ENCODE results near the gene GSTM4. TPM values are rescaled to one million over a fixed set of nuclear protein-coding genes. Genes with fewer than 3 reads are reported as not detected.

GSTM4 gene
- total RNA-seq, 1 experiment from 2014 or later, result 7.7 TPM

GRCh38 chr1:109634771-109635750, 20.8 kb upstream of the GSTM4 start:
- H4K20me1 ChIP-seq (ENCODE audit: insufficient read depth, low read depth, low read length), result peaks cover 13% of the 10 kb centered on the region; the same call in 1 of the 2 replicates
- no peaks in the 10 kb centered on the region for H3K27me3 ChIP-seq (ENCODE audit: low read length)
- H3K4me3 ChIP-seq (ENCODE audit: low read length), result no peak overlapping the region
- no peaks in the 10 kb centered on the region; the same call in 1 of the 2 replicates for H3K4me1 ChIP-seq (ENCODE audit: low read length)
- no peak for DNase-seq
- H3K36me3 ChIP-seq (ENCODE audit: insufficient read depth, low read length), result peaks cover 10% of the 10 kb centered on the region
- no peaks in the 10 kb centered on the region for H3K9me2 ChIP-seq (replicated peaks; ENCODE audit: insufficient read depth, low read length)
- no peaks in the 10 kb centered on the region for H3K9me3 ChIP-seq (ENCODE audit: low read length)
- H3K4me2 ChIP-seq (ENCODE audit: low read depth, low read length, poor library complexity, severe bottlenecking), result no peak overlapping the region
- no peak overlapping the region for H2AFZ ChIP-seq (ENCODE audit: low read length)
- no peak overlapping the region for H3K27ac ChIP-seq (ENCODE audit: low read length)
- no peaks in the 10 kb centered on the region for H3K79me2 ChIP-seq (ENCODE audit: low read length)
- no peak overlapping the region for H3K9ac ChIP-seq (ENCODE audit: low read length)

GRCh38 chr1:109635862-109636200, 20.1 kb upstream of the GSTM4 start:
- 0 out of 2 replicates have a peak, but pooled peaks cover 9% of the 10 kb centered on the region for H4K20me1 ChIP-seq (ENCODE audit: insufficient read depth, low read depth, low read length)
- DNase-seq, result no peak
- H3K79me2 ChIP-seq (ENCODE audit: low read length), result no peaks in the 10 kb centered on the region
- H3K4me1 ChIP-seq (ENCODE audit: low read length), result no peaks in the 10 kb centered on the region; the same call in 1 of the 2 replicates
- no peaks in the 10 kb centered on the region for H3K27me3 ChIP-seq (ENCODE audit: low read length)
- no peak overlapping the region for H2AFZ ChIP-seq (ENCODE audit: low read length)
- H3K36me3 ChIP-seq (ENCODE audit: insufficient read depth, low read length), result peaks cover 6% of the 10 kb centered on the region
- H3K9me2 ChIP-seq (replicated peaks; ENCODE audit: insufficient read depth, low read length), result no peaks in the 10 kb centered on the region
- no peak overlapping the region for H3K9ac ChIP-seq (ENCODE audit: low read length)
- H3K27ac ChIP-seq (ENCODE audit: low read length), result no peak overlapping the region
- no peak overlapping the region for H3K4me3 ChIP-seq (ENCODE audit: low read length)
- no peak overlapping the region for H3K4me2 ChIP-seq (ENCODE audit: low read depth, low read length, poor library complexity, severe bottlenecking)
- no peaks in the 10 kb centered on the region for H3K9me3 ChIP-seq (ENCODE audit: low read length)

GRCh38 chr1:109636201-109636952, 19.5 kb upstream of the GSTM4 start:
- H2AFZ ChIP-seq (ENCODE audit: low read length), result no peak overlapping the region
- DNase-seq, result no peak
- H3K79me2 ChIP-seq (ENCODE audit: low read length), result no peaks in the 10 kb centered on the region

GRCh38 chr1:109637446-109637845, 18.5 kb upstream of the GSTM4 start:
- Histone ChIP-seq H3K4me3 (ENCODE audit: low read length) (no peak overlapping the region), H3K9ac (ENCODE audit: low read length) (no peak overlapping the region), H2AFZ (ENCODE audit: low read length) (no peak overlapping the region), H3K9me2 (replicated peaks; ENCODE audit: insufficient read depth, low read length) (no peaks in the 10 kb centered on the region), H3K4me2 (ENCODE audit: low read depth, low read length, poor library complexity, severe bottlenecking) (no peak overlapping the region), H3K4me1 (ENCODE audit: low read length) (no peaks in the 10 kb centered on the region; the same call in 1 of the 2 replicates), H4K20me1 (ENCODE audit: insufficient read depth, low read depth, low read length) (0 out of 2 replicates have a peak, but pooled peaks cover 6% of the 10 kb centered on the region), H3K27me3 (ENCODE audit: low read length) (no peaks in the 10 kb centered on the region), H3K79me2 (ENCODE audit: low read length) (no peaks in the 10 kb centered on the region), H3K27ac (ENCODE audit: low read length) (no peak overlapping the region), H3K36me3 (ENCODE audit: insufficient read depth, low read length) (no peaks in the 10 kb centered on the region), H3K9me3 (ENCODE audit: low read length) (no peaks in the 10 kb centered on the region)
- no peak for DNase-seq

More at GRCh38 chr1:109636201-109636952, 19.5 kb upstream of the GSTM4 start:
- 0 out of 2 replicates have a peak, but pooled peaks cover 6% of the 10 kb centered on the region for H4K20me1 ChIP-seq (ENCODE audit: insufficient read depth, low read depth, low read length)
- no peak overlapping the region for H3K4me3 ChIP-seq (ENCODE audit: low read length)
- H3K27ac ChIP-seq (ENCODE audit: low read length), result no peak overlapping the region
- no peaks in the 10 kb centered on the region; the same call in 1 of the 2 replicates for H3K4me1 ChIP-seq (ENCODE audit: low read length)
- H3K4me2 ChIP-seq (ENCODE audit: low read depth, low read length, poor library complexity, severe bottlenecking), result no peak overlapping the region
- H3K9ac ChIP-seq (ENCODE audit: low read length), result no peak overlapping the region
- no peaks in the 10 kb centered on the region for H3K9me3 ChIP-seq (ENCODE audit: low read length)
- no peaks in the 10 kb centered on the region for H3K9me2 ChIP-seq (replicated peaks; ENCODE audit: insufficient read depth, low read length)
- 0 out of 2 replicates have a peak, but pooled peaks cover under 1% of the 10 kb centered on the region for H3K36me3 ChIP-seq (ENCODE audit: insufficient read depth, low read length)
- no peaks in the 10 kb centered on the region for H3K27me3 ChIP-seq (ENCODE audit: low read length)

GRCh38 chr1:109639063-109639840, 16.6 kb upstream of the GSTM4 start:
- H3K9me2 ChIP-seq (replicated peaks; ENCODE audit: insufficient read depth, low read length), result no peaks in the 10 kb centered on the region
- H4K20me1 ChIP-seq (ENCODE audit: insufficient read depth, low read depth, low read length), result no peaks in the 10 kb centered on the region
- H3K9ac ChIP-seq (ENCODE audit: low read length), result no peak overlapping the region
- H3K27me3 ChIP-seq (ENCODE audit: low read length), result no peaks in the 10 kb centered on the region
- DNase-seq, result no peak
- H3K36me3 ChIP-seq (ENCODE audit: insufficient read depth, low read length), result no peaks in the 10 kb centered on the region
- H3K4me1 ChIP-seq (ENCODE audit: low read length), result peaks cover 4% of the 10 kb centered on the region
- no peak overlapping the region for H3K4me2 ChIP-seq (ENCODE audit: low read depth, low read length, poor library complexity, severe bottlenecking)
- no peaks in the 10 kb centered on the region for H3K9me3 ChIP-seq (ENCODE audit: low read length)
- no peak overlapping the region for H3K4me3 ChIP-seq (ENCODE audit: low read length)
- no peak overlapping the region for H3K27ac ChIP-seq (ENCODE audit: low read length)
- no peak overlapping the region for H2AFZ ChIP-seq (ENCODE audit: low read length)
- no peaks in the 10 kb centered on the region for H3K79me2 ChIP-seq (ENCODE audit: low read length)

- H3K79me2 ChIP-seq (ENCODE audit: low read length), result no peaks in the 10 kb centered on the region
- no peak for DNase-seq
- no peaks in the 10 kb centered on the region for H3K36me3 ChIP-seq (ENCODE audit: insufficient read depth, low read length)
- H3K27ac ChIP-seq (ENCODE audit: low read length), result no peak overlapping the region
- H3K4me3 ChIP-seq (ENCODE audit: low read length), result no peak overlapping the region
- H3K9me3 ChIP-seq (ENCODE audit: low read length), result no peaks in the 10 kb centered on the region
- no peak overlapping the region for H3K4me2 ChIP-seq (ENCODE audit: low read depth, low read length, poor library complexity, severe bottlenecking)
- H4K20me1 ChIP-seq (ENCODE audit: insufficient read depth, low read depth, low read length), result no peaks in the 10 kb centered on the region
- H3K9ac ChIP-seq (ENCODE audit: low read length), result no peak overlapping the region
- H2AFZ ChIP-seq (ENCODE audit: low read length), result no peak overlapping the region
- H3K9me2 ChIP-seq (replicated peaks; ENCODE audit: insufficient read depth, low read length), result no peaks in the 10 kb centered on the region
- H3K27me3 ChIP-seq (ENCODE audit: low read length), result no peaks in the 10 kb centered on the region
- H3K4me1 ChIP-seq (ENCODE audit: low read length), result peaks cover 4% of the 10 kb centered on the region
Observed at GRCh38 chr1:109639841-109640184, 16.1 kb upstream of the GSTM4 start.

- H3K9ac ChIP-seq (ENCODE audit: low read length), result 0 out of 2 replicates have a peak overlapping the region, but pooled peaks have one; percentile 6
- H3K4me1 ChIP-seq (ENCODE audit: low read length), result peaks cover 4% of the 10 kb centered on the region; the same call in 1 of the 2 replicates
- no peaks in the 10 kb centered on the region for H3K27me3 ChIP-seq (ENCODE audit: low read length)
- H3K9me3 ChIP-seq (ENCODE audit: low read length), result no peaks in the 10 kb centered on the region
- H3K9me2 ChIP-seq (replicated peaks; ENCODE audit: insufficient read depth, low read length), result no peaks in the 10 kb centered on the region
- H3K4me2 ChIP-seq (ENCODE audit: low read depth, low read length, poor library complexity, severe bottlenecking), result no peak overlapping the region
- no peaks in the 10 kb centered on the region for H3K79me2 ChIP-seq (ENCODE audit: low read length)
- H3K27ac ChIP-seq (ENCODE audit: low read length), result no peak overlapping the region
- no peaks in the 10 kb centered on the region for H3K36me3 ChIP-seq (ENCODE audit: insufficient read depth, low read length)
- no peaks in the 10 kb centered on the region for H4K20me1 ChIP-seq (ENCODE audit: insufficient read depth, low read depth, low read length)
- peak; percentile 93 for DNase-seq
- H2AFZ ChIP-seq (ENCODE audit: low read length), result no peak overlapping the region
- no peak overlapping the region for H3K4me3 ChIP-seq (ENCODE audit: low read length)
Observed at GRCh38 chr1:109640285-109640865, 15.5 kb upstream of the GSTM4 start.

Measured in Karpas-422 (cell line).